Neuronal stem cell (in vitro differentiated cells): ENCODE measurements around the gene APAF1.

Experiments
- DNase-seq: peaks from one replicate; pipeline ENCODE4 v3.0.0-alpha.2; 2013; ENCODE audit warnings: low spot score
- H2AFZ ChIP-seq: one replicate; pipeline ENCODE4 v1.6.1; 2013; ENCODE audit warnings: mild to moderate bottlenecking, low read length, inconsistent platforms
- H2AK5ac ChIP-seq: 2 replicates; pipeline ENCODE4 v1.6.1; 2013; ENCODE audit warnings: low read depth, mild to moderate bottlenecking, inconsistent platforms, low read length, moderate library complexity, mixed read lengths
- H2BK120ac ChIP-seq: 2 replicates; pipeline ENCODE4 v1.6.1; 2013; ENCODE audit warnings: low read depth, mild to moderate bottlenecking, inconsistent platforms, low read length, moderate library complexity, mixed read lengths
- H2BK12ac ChIP-seq: one replicate; pipeline ENCODE4 v1.6.1; 2013; ENCODE audit warnings: low read length, inconsistent platforms
- H2BK15ac ChIP-seq: 2 replicates; pipeline ENCODE4 v1.6.1; 2013; ENCODE audit warnings: mild to moderate bottlenecking, low read length, inconsistent platforms, mixed read lengths
- H2BK5ac ChIP-seq: one replicate; pipeline ENCODE4 v1.6.1; 2013; ENCODE audit warnings: inconsistent platforms, mild to moderate bottlenecking, low read length, moderate library complexity
- H3K14ac ChIP-seq: one replicate; pipeline ENCODE4 v1.6.1; 2013; ENCODE audit warnings: low read length, inconsistent platforms
- H3K18ac ChIP-seq: 2 replicates; pipeline ENCODE4 v1.6.1; 2013; ENCODE audit warnings: low read length, inconsistent platforms
- H3K23ac ChIP-seq: 2 replicates; pipeline ENCODE4 v1.6.1; 2013; ENCODE audit warnings: low read depth, mild to moderate bottlenecking, mixed read lengths, low read length, inconsistent platforms; ENCODE audit not compliant: poor library complexity
- H3K27ac ChIP-seq: replicated peaks from 3 replicates; pipeline ENCODE4 v1.5.1; 2013; ENCODE audit warnings: low read length, inconsistent platforms
- H3K27me3 ChIP-seq, 3 experiments: 2 replicates each; pipeline ENCODE4 v1.6.1; 2013; ENCODE audit warnings: low read length in 3 of 3, mild to moderate bottlenecking in 2 of 3, inconsistent platforms in 1 of 3, low read depth in 1 of 3, mixed read lengths in 1 of 3, moderate library complexity in 1 of 3; ENCODE audit not compliant: control insufficient read depth in 3 of 3, insufficient read depth in 3 of 3
- H3K36me3 ChIP-seq, 2 donors: replicated peaks in 1 of 2; 2 replicates each; pipeline ENCODE4 v1.6.1; 2013; ENCODE audit warnings: low read length in 2 of 2; ENCODE audit not compliant: control insufficient read depth in 2 of 2, insufficient read depth in 2 of 2
- H3K4ac ChIP-seq: 2 replicates; pipeline ENCODE4 v1.6.1; 2013; ENCODE audit warnings: inconsistent platforms, mild to moderate bottlenecking, low read length, moderate library complexity
- H3K4me1 ChIP-seq, 2 donors: 1 replicate in 1 of 2; 2 replicates in 1 of 2; pipeline ENCODE4 v1.6.1; 2013; ENCODE audit warnings: low read length in 2 of 2, low read depth in 1 of 2; ENCODE audit not compliant: control insufficient read depth in 2 of 2, insufficient read depth in 1 of 2
- H3K4me2 ChIP-seq: one replicate; pipeline ENCODE4 v1.6.1; 2013; ENCODE audit warnings: mild to moderate bottlenecking, low read length, inconsistent platforms; ENCODE audit not compliant: insufficient read depth, poor library complexity, severe bottlenecking
- H3K4me3 ChIP-seq, 2 donors: 2 replicates each; pipeline ENCODE4 v1.5.1; 2013; ENCODE audit warnings: low read length in 2 of 2, mild to moderate bottlenecking in 2 of 2, inconsistent platforms in 1 of 2, moderate library complexity in 1 of 2
- H3K79me1 ChIP-seq: one replicate; pipeline ENCODE4 v1.6.1; 2013; ENCODE audit warnings: low read depth, mild to moderate bottlenecking, inconsistent platforms, low read length, moderate library complexity
- H3K9ac ChIP-seq: one replicate; pipeline ENCODE4 v1.6.1; 2013; ENCODE audit warnings: mild to moderate bottlenecking, low read depth, low read length, inconsistent platforms; ENCODE audit not compliant: poor library complexity
- H3K9me3 ChIP-seq, 2 donors: replicated peaks in 1 of 2; 2 replicates each; pipeline versions ENCODE3 to v1.6.1; 2013; ENCODE audit warnings: low read length in 2 of 2, mild to moderate bottlenecking in 2 of 2, inconsistent platforms in 1 of 2, low read depth in 1 of 2, mixed read lengths in 1 of 2, moderate library complexity in 1 of 2; ENCODE audit not compliant: control insufficient read depth in 2 of 2, insufficient read depth in 1 of 2
- H4K8ac ChIP-seq: one replicate; pipeline ENCODE4 v1.6.1; 2013; ENCODE audit warnings: low read depth, mild to moderate bottlenecking, inconsistent platforms, low read length, moderate library complexity
- H4K91ac ChIP-seq: one replicate; pipeline ENCODE4 v1.6.1; 2013; ENCODE audit warnings: low read length, low read depth, mild to moderate bottlenecking, inconsistent platforms; ENCODE audit not compliant: poor library complexity
- WGBS, 2 donors: extraction: QIAGEN DNeasy Blood & Tissue Kit; methylation state at CpG; one replicate each; pipeline ENCODE4 v1.1.7; 2013; ENCODE audit warnings: missing lambda C conversion rate in 2 of 2, mixed read lengths in 1 of 2; ENCODE audit not compliant: insufficient read length in 2 of 2, insufficient replicate concordance in 1 of 2; ENCODE audit errors: extremely low coverage in 2 of 2; 5-methylcytosine and 5-hydroxymethylcytosine counted together

APAF1 gene

GRCh38 chr12:98691351-98691750 is 46.3 kb downstream of the APAF1 start:
- Histone ChIP-seq H3K18ac (no peak overlapping the region), H2BK15ac (no peak overlapping the region), H3K9ac (no peak overlapping the region), H2BK12ac (no peak overlapping the region), H3K9me3 (no peaks in the 10 kb centered on the region), H2BK5ac (no peak overlapping the region), H3K4me3 (no peak overlapping the region), H3K4ac (no peak overlapping the region), H2AK5ac (no peak overlapping the region), H3K79me1 (no peaks in the 10 kb centered on the region), H3K27ac (no peak overlapping the region), H3K27me3 (no peaks in the 10 kb centered on the region), H2BK120ac (no peak overlapping the region), H2AFZ (no peak overlapping the region), H3K4me2 (no peak overlapping the region), H3K14ac (no peak overlapping the region), H4K91ac (no peak overlapping the region), H4K8ac (no peak overlapping the region), H3K4me1 (peaks cover 0 to 5% of the 10 kb centered on the region in 2 donors), H3K23ac (no peak overlapping the region), H3K36me3 (peaks cover 5 to 95% of the 10 kb centered on the region in 2 donors)
- no peak for DNase-seq

- H3K4me2 ChIP-seq, result no peak overlapping the region
- no peak overlapping the region for H3K9ac ChIP-seq
- no peak overlapping the region for H2BK15ac ChIP-seq
- H3K18ac ChIP-seq, result no peak overlapping the region
- no peaks in the 10 kb centered on the region for H3K9me3 ChIP-seq
- H4K91ac ChIP-seq, result no peak overlapping the region
- H3K27ac ChIP-seq, result no peak overlapping the region
- no peak overlapping the region for H2BK12ac ChIP-seq
- no peak for DNase-seq
- no CpG with 5 or more reads among the region's 8 CpGs for WGBS, 2 donors
- H2AFZ ChIP-seq, result no peak overlapping the region
- no peak overlapping the region for H4K8ac ChIP-seq
- H3K79me1 ChIP-seq, result no peaks in the 10 kb centered on the region
- H3K4me3 ChIP-seq, result no peak overlapping the region
- H3K4me1 ChIP-seq, result peaks cover 0 to 6% of the 10 kb centered on the region in 2 donors
- H2AK5ac ChIP-seq, result no peak overlapping the region
- H2BK120ac ChIP-seq, result no peak overlapping the region
- no peak overlapping the region for H2BK5ac ChIP-seq
- no peak overlapping the region for H3K4ac ChIP-seq
- no peak overlapping the region for H3K14ac ChIP-seq
- H3K27me3 ChIP-seq, result no peaks in the 10 kb centered on the region
- no peak overlapping the region for H3K23ac ChIP-seq
- H3K36me3 ChIP-seq, result peaks cover 0 to 97% of the 10 kb centered on the region in 2 donors
These were observed 51.1 kb downstream of the APAF1 start for GRCh38 chr12:98696036-98696646.

GRCh38 chr12:98697209-98697608 is 52.1 kb downstream of the APAF1 start:
- no peaks in the 10 kb centered on the region for H3K9me3 ChIP-seq
- H3K4me3 ChIP-seq, result no peak overlapping the region
- no peak overlapping the region for H3K4ac ChIP-seq
- H4K91ac ChIP-seq, result no peak overlapping the region
- no peak overlapping the region for H3K4me2 ChIP-seq
- H3K36me3 ChIP-seq, result peaks cover 0 to 93% of the 10 kb centered on the region in 2 donors
- no CpG with 5 or more reads among the region's 2 CpGs for WGBS, 2 donors
- no peak overlapping the region for H3K18ac ChIP-seq
- no peak overlapping the region for H2BK12ac ChIP-seq
- peaks cover 0 to 6% of the 10 kb centered on the region in 2 donors for H3K4me1 ChIP-seq
- no peak overlapping the region for H2AFZ ChIP-seq
- DNase-seq, result no peak
- no peak overlapping the region for H3K14ac ChIP-seq
- H3K27me3 ChIP-seq, result no peaks in the 10 kb centered on the region
- no peak overlapping the region for H3K23ac ChIP-seq
- H2AK5ac ChIP-seq, result no peak overlapping the region
- no peaks in the 10 kb centered on the region for H3K79me1 ChIP-seq
- H3K27ac ChIP-seq, result no peak overlapping the region
- H4K8ac ChIP-seq, result no peak overlapping the region
- no peak overlapping the region for H3K9ac ChIP-seq
- no peak overlapping the region for H2BK120ac ChIP-seq
- H2BK5ac ChIP-seq, result no peak overlapping the region
- H2BK15ac ChIP-seq, result no peak overlapping the region

GRCh38 chr12:98698603-98699463 is 53.7 kb downstream of the APAF1 start:
- no peak overlapping the region for H2BK120ac ChIP-seq
- no peak overlapping the region for H3K4me3 ChIP-seq
- H2BK5ac ChIP-seq, result no peak overlapping the region
- WGBS, 2 donors, result no CpG with 5 or more reads among the region's 6 CpGs
- H2AK5ac ChIP-seq, result no peak overlapping the region
- H3K27ac ChIP-seq, result no peak overlapping the region
- H3K36me3 ChIP-seq, result peaks cover 2 to 90% of the 10 kb centered on the region in 2 donors
- no peak overlapping the region for H4K8ac ChIP-seq
- peak; percentile 37 for DNase-seq
- no peak overlapping the region for H3K23ac ChIP-seq
- H3K4me1 ChIP-seq, result peaks cover 0 to 6% of the 10 kb centered on the region in 2 donors
- H3K9me3 ChIP-seq, result no peaks in the 10 kb centered on the region
- no peak overlapping the region for H2AFZ ChIP-seq
- H3K79me1 ChIP-seq, result no peaks in the 10 kb centered on the region
- no peak overlapping the region for H3K14ac ChIP-seq
- no peak overlapping the region for H3K9ac ChIP-seq
- no peak overlapping the region for H3K18ac ChIP-seq
- no peak overlapping the region for H2BK12ac ChIP-seq
- H3K4ac ChIP-seq, result no peak overlapping the region
- H4K91ac ChIP-seq, result no peak overlapping the region
- no peaks in the 10 kb centered on the region for H3K27me3 ChIP-seq
- no peak overlapping the region for H2BK15ac ChIP-seq
- no peak overlapping the region for H3K4me2 ChIP-seq
